SK-N-SH (cell line): ENCODE measurements around the gene MLLT3. TPM values are rescaled to one million over a fixed set of nuclear protein-coding genes. Genes with fewer than 3 reads are reported as not detected.

Experiments
- CTCF ChIA-PET: fragments of 300-600, 350-600 bp; formaldehyde crosslinking; extraction: SDS; loops from one replicate; lab custom pipeline; 2021; lab: Yijun Ruan, JAX
- POLR2A ChIA-PET: fragments of 350-600 bp; sonication (Branson Sonifier 250); formaldehyde crosslinking; extraction: SDS; loops from one replicate; lab custom pipeline; 2020; ENCODE audit warnings: antibody characterized with exemption, inconsistent platforms; lab: Yijun Ruan, JAX
- DNase-seq: peaks from one replicate; pipeline ENCODE4 v3.0.0; 2012
- H2AFZ ChIP-seq: fragments of 200-600 bp; sonication (generic); 2 replicates; pipeline ENCODE4 v1.8.1; 2016; ENCODE audit warnings: antibody characterized with exemption, mild to moderate bottlenecking, low read depth
- H3F3A ChIP-seq: fragments of 200-600 bp; sonication (generic); replicated peaks from 2 replicates; pipeline ENCODE3; 2016; ENCODE audit warnings: antibody characterized with exemption, mild to moderate bottlenecking; ENCODE audit not compliant: insufficient read depth
- H3K27ac ChIP-seq, 2 experiments: fragments of 200-500 bp in 1 of 2; fragments of 200-600 bp in 1 of 2; sonication (Bioruptor generic) in 1 of 2; sonication (generic), shearing (Covaris generic) in 1 of 2; 2 replicates each; pipeline versions ENCODE4 v1.5.1 to v1.6.1; 2014 to 2016; ENCODE audit warnings: low read depth in 2 of 2, inconsistent platforms in 1 of 2, low read length in 1 of 2, mild to moderate bottlenecking in 1 of 2, mixed read lengths in 1 of 2
- H3K27me3 ChIP-seq: fragments of 200-600 bp; sonication (generic), shearing (Covaris generic); 2 replicates; pipeline ENCODE4 v1.6.1; 2016; ENCODE audit warnings: mixed run types; ENCODE audit not compliant: insufficient read depth
- H3K36me3 ChIP-seq, 2 experiments: fragments of 200-500 bp in 1 of 2; fragments of 200-600 bp in 1 of 2; sonication (Bioruptor generic) in 1 of 2; sonication (generic) in 1 of 2; replicated peaks in 1 of 2; 2 replicates each; pipeline versions ENCODE3 to v1.5.1; 2014 to 2016; ENCODE audit warnings: low read length in 1 of 2, mild to moderate bottlenecking in 1 of 2; ENCODE audit not compliant: insufficient read depth in 2 of 2, control insufficient read depth in 1 of 2
- H3K4me1 ChIP-seq, 2 experiments: fragments of 200-500 bp in 1 of 2; fragments of 200-600 bp in 1 of 2; sonication (Bioruptor generic) in 1 of 2; sonication (generic), shearing (Covaris generic) in 1 of 2; 2 replicates each; pipeline versions ENCODE4 v1.5.1 to v1.6.1; 2014 to 2016; ENCODE audit warnings: low read depth in 1 of 2, low read length in 1 of 2, mixed run types in 1 of 2; ENCODE audit not compliant: insufficient read depth in 2 of 2, control insufficient read depth in 1 of 2
- H3K4me2 ChIP-seq: fragments of 200-600 bp; sonication (generic), shearing (Covaris generic); 2 replicates; pipeline ENCODE4 v1.6.1; 2017; ENCODE audit warnings: mixed run types
- H3K4me3 ChIP-seq, 2 experiments: fragments of 200-500 bp in 1 of 2; fragments of 200-600 bp in 1 of 2; sonication (Bioruptor generic) in 1 of 2; sonication (generic), shearing (Covaris generic) in 1 of 2; 2 replicates each; pipeline versions ENCODE4 v1.5.1 to v1.8.1; 2014 to 2016; ENCODE audit warnings: low read depth in 2 of 2, inconsistent platforms in 1 of 2, low read length in 1 of 2, mild to moderate bottlenecking in 1 of 2, mixed read lengths in 1 of 2, moderate library complexity in 1 of 2
- H3K79me2 ChIP-seq: fragments of 200-600 bp; sonication (generic); 2 replicates; pipeline ENCODE4 v1.8.1; 2017; ENCODE audit warnings: mild to moderate bottlenecking; ENCODE audit not compliant: insufficient read depth
- H3K9ac ChIP-seq: fragments of 200-600 bp; sonication (generic); 2 replicates; pipeline ENCODE4 v1.6.1; 2017; ENCODE audit warnings: mixed run types
- H3K9me2 ChIP-seq: fragments of 200-600 bp; sonication (generic); 2 replicates; pipeline ENCODE4 v1.6.1; 2017; ENCODE audit warnings: mixed run types
- H3K9me3 ChIP-seq: fragments of 200-600 bp; sonication (generic); 2 replicates; pipeline ENCODE4 v1.6.1; 2017; ENCODE audit warnings: mixed run types, mild to moderate bottlenecking, moderate library complexity
- H4K20me1 ChIP-seq: fragments of 200-600 bp; sonication (generic); 2 replicates; pipeline ENCODE4 v1.6.1; 2017; ENCODE audit warnings: mild to moderate bottlenecking, mixed run types; ENCODE audit not compliant: insufficient read depth
- CHD2 ChIP-seq: fragments of 150-350 bp; IDR thresholded peaks from 2 replicates; pipeline ENCODE4 v1.6.1; 2018; ENCODE audit warnings: low read length; ENCODE audit not compliant: partially characterized antibody
- EP300 ChIP-seq, 2 experiments: IDR thresholded peaks; 2 replicates each; pipeline versions ENCODE4 v1.4.0 to v1.6.1; 2012; ENCODE audit warnings: borderline replicate concordance in 1 of 2, low read depth in 1 of 2, low read length in 1 of 2
- FOXJ3 ChIP-seq: sonication (generic); formaldehyde crosslinking; IDR thresholded peaks from 2 replicates; pipeline ENCODE4 v1.5.1; 2020; ENCODE audit warnings: mild to moderate bottlenecking, missing genetic modification reagents
- FOXM1 ChIP-seq: IDR thresholded peaks from 2 replicates; pipeline ENCODE4 v1.4.0; 2012; ENCODE audit warnings: low read depth, mild to moderate bottlenecking
- IRF3 ChIP-seq: fragments of 150-350 bp; IDR thresholded peaks from 2 replicates; pipeline ENCODE4 v1.6.1; 2016; ENCODE audit warnings: mild to moderate bottlenecking, low read depth, low read length
- JUND ChIP-seq: IDR thresholded peaks from 2 replicates; pipeline ENCODE4 v1.4.0; 2012
- MAX ChIP-seq: IDR thresholded peaks from 2 replicates; pipeline ENCODE4 v1.4.0; 2012; ENCODE audit warnings: low read depth
- NRF1 ChIP-seq: IDR thresholded peaks from 2 replicates; pipeline ENCODE4 v1.6.1; 2012; ENCODE audit warnings: low read depth, mild to moderate bottlenecking, low read length
- POLR2AphosphoS5 ChIP-seq: IDR thresholded peaks from 2 replicates; pipeline ENCODE4 v1.6.1; 2012; ENCODE audit warnings: low read depth, low read length
- RAD21 ChIP-seq: IDR thresholded peaks from 2 replicates; pipeline ENCODE4 v1.6.1; 2012; ENCODE audit warnings: mild to moderate bottlenecking, low read length
- SIN3A ChIP-seq: IDR thresholded peaks from 2 replicates; pipeline ENCODE4 v1.6.1; 2012; ENCODE audit warnings: low read depth, mild to moderate bottlenecking, low read length, moderate library complexity, borderline replicate concordance
- TAF1 ChIP-seq: IDR thresholded peaks from 2 replicates; pipeline ENCODE4 v1.6.1; 2012; ENCODE audit warnings: low read depth, mild to moderate bottlenecking, low read length, moderate library complexity, borderline replicate concordance
- TCF12 ChIP-seq: IDR thresholded peaks from 2 replicates; pipeline ENCODE4 v1.4.0; 2012
- TEAD4 ChIP-seq: IDR thresholded peaks from 2 replicates; pipeline ENCODE4 v1.4.0; 2012; ENCODE audit warnings: mild to moderate bottlenecking, borderline replicate concordance; ENCODE audit not compliant: insufficient read depth
- USF2 ChIP-seq: fragments of 150-350 bp; IDR thresholded peaks from 2 replicates; pipeline ENCODE4 v1.6.1; 2017; ENCODE audit warnings: antibody characterized with exemption, low read length, low read depth, borderline replicate concordance
- YY1 ChIP-seq: IDR thresholded peaks from 2 replicates; pipeline ENCODE4 v1.4.0; 2012; ENCODE audit warnings: low read depth, mild to moderate bottlenecking
- WGBS: methylation state at CpG from one replicate; pipeline ENCODE4 v1.1.6; 2017; ENCODE audit warnings: low lambda C conversion rate; 5-methylcytosine and 5-hydroxymethylcytosine counted together
- polyA plus RNA-seq, 3 experiments: library from polyadenylated mRNA; depleted of rRNA; stranded (reverse); fragments of >200 nt; gene quantifications; 2 replicates each; pipeline ENCODE4 v1.2.3, GENCODE V29; 2012
- TF ChIP-seq, protein P1 (sequence below): IDR thresholded peaks from 2 replicates; pipeline ENCODE4; 2012
- TF ChIP-seq, protein P2 (sequence below): IDR thresholded peaks from 2 replicates; pipeline ENCODE4 v1.6.1; 2012; ENCODE audit warnings: mild to moderate bottlenecking, low read depth, low read length, moderate library complexity

MLLT3 gene
- polyA plus RNA-seq, 1 of the 3 experiments (the other 2 are of a cell fraction), result 3.9 TPM

DNA sequence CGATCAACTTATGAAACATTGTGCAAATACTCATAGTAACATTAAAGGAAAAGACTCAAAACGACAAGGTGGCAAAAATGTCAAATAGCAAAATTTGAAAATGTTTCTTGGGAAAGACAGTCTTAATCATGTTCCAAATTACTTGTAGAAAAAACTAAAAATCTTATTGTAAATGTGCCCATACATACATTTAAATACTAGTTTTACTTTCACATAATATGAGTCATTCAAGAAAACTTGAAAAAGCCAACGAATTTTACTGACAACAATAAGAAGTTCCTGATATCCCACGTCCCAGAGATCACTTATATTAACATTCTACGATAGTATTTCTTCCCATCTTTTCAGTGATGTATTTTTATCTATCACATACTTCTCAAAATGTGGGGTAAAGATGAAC lies 13.7 kb downstream of the MLLT3 start:
- H2AFZ ChIP-seq, result no peak overlapping the region
- no peak for DNase-seq
- H3K36me3 ChIP-seq, result no peaks in the 10 kb centered on the region
- ChIA-PET POLR2A (no interaction called here), CTCF (no interaction called here)
- H3K4me1 ChIP-seq, result peaks cover 0 to 7% of the 10 kb centered on the region in 2 experiments; a peak in 1 of 4 replicates
- H3K4me3 ChIP-seq, result no peak overlapping the region
- H3K9ac ChIP-seq, result no peak overlapping the region
- H3K79me2 ChIP-seq, result no peaks in the 10 kb centered on the region
- H3K9me2 ChIP-seq, result no peaks in the 10 kb centered on the region
- no peak overlapping the region for H3K4me2 ChIP-seq
- no peaks in the 10 kb centered on the region for H4K20me1 ChIP-seq
- no peaks in the 10 kb centered on the region for H3K27me3 ChIP-seq
- TF ChIP-seq RAD21 (no peak), TCF12 (no peak)
- TF ChIP-seq, protein P1, sequence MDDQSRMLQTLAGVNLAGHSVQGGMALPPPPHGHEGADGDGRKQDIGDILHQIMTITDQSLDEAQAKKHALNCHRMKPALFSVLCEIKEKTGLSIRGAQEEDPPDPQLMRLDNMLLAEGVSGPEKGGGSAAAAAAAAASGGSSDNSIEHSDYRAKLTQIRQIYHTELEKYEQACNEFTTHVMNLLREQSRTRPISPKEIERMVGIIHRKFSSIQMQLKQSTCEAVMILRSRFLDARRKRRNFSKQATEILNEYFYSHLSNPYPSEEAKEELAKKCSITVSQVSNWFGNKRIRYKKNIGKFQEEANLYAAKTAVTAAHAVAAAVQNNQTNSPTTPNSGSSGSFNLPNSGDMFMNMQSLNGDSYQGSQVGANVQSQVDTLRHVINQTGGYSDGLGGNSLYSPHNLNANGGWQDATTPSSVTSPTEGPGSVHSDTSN, result no peak
- no peak overlapping the region for H3K27ac ChIP-seq
- H3K9me3 ChIP-seq, result no peaks in the 10 kb centered on the region
- WGBS, result 74% methylated on average over 5 of the region's 5 CpGs
- peaks cover 21% of the 10 kb centered on the region for H3F3A ChIP-seq

DNA sequence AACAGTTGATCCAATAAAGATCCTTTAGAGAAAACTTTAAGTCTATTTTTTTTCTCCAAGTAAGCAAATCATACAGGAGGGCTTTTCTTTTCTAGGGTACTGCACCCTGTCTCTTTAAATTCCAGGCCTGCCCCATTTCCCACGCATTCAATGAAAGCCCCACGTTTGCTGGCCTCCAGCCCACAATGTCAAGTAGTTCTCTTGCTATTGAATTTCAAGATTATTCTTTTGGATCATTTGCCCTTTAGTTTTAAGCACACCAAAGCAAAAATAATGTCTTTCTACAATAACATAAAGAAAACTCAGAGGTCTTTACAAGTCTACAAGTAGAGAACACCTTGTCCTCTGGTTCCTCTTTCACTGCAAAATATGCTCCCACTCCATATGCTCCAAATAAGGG lies 15.6 kb downstream of the MLLT3 start:
- Histone ChIP-seq H3K36me3 (no peaks in the 10 kb centered on the region), H3K4me2 (no peak overlapping the region), H2AFZ (no peak overlapping the region), H3K27me3 (no peaks in the 10 kb centered on the region), H3F3A (peaks cover 6% of the 10 kb centered on the region), H3K27ac (no peak overlapping the region), H3K9me2 (no peaks in the 10 kb centered on the region), H3K4me3 (no peak overlapping the region), H3K9me3 (no peaks in the 10 kb centered on the region), H3K4me1 (peaks cover 0 to 7% of the 10 kb centered on the region in 2 experiments; a peak in 1 of 4 replicates), H3K79me2 (no peaks in the 10 kb centered on the region), H4K20me1 (no peaks in the 10 kb centered on the region), H3K9ac (no peak overlapping the region)
- no peak for DNase-seq
- ChIA-PET CTCF (no interaction called here), POLR2A (no interaction called here)
- WGBS, result 80% methylated on average over 2 of the region's 2 CpGs
- no peak for TF ChIP-seq MAX
- TF ChIP-seq SIN3A, result no peak
- no peak for TF ChIP-seq TEAD4
- TF ChIP-seq, protein P1, result no peak
- TF ChIP-seq NRF1, result no peak
- no peak for TF ChIP-seq TCF12
- TF ChIP-seq CHD2, result no peak
- no peak for TF ChIP-seq USF2
- no peak for TF ChIP-seq FOXJ3 (CRISPR knock-in tag)
- no peak for TF ChIP-seq RAD21
- TF ChIP-seq FOXM1, result no peak
- no peak for TF ChIP-seq EP300 (IDR thresholded peaks at IDR 0.05; ENCODE audit: borderline replicate concordance in 1 of 2, low read depth in 1 of 2, low read length in 1 of 2)
- no peak for TF ChIP-seq IRF3
- TF ChIP-seq JUND, result no peak
- no peak for TF ChIP-seq TAF1
- no peak for TF ChIP-seq YY1
- TF ChIP-seq, protein P2, sequence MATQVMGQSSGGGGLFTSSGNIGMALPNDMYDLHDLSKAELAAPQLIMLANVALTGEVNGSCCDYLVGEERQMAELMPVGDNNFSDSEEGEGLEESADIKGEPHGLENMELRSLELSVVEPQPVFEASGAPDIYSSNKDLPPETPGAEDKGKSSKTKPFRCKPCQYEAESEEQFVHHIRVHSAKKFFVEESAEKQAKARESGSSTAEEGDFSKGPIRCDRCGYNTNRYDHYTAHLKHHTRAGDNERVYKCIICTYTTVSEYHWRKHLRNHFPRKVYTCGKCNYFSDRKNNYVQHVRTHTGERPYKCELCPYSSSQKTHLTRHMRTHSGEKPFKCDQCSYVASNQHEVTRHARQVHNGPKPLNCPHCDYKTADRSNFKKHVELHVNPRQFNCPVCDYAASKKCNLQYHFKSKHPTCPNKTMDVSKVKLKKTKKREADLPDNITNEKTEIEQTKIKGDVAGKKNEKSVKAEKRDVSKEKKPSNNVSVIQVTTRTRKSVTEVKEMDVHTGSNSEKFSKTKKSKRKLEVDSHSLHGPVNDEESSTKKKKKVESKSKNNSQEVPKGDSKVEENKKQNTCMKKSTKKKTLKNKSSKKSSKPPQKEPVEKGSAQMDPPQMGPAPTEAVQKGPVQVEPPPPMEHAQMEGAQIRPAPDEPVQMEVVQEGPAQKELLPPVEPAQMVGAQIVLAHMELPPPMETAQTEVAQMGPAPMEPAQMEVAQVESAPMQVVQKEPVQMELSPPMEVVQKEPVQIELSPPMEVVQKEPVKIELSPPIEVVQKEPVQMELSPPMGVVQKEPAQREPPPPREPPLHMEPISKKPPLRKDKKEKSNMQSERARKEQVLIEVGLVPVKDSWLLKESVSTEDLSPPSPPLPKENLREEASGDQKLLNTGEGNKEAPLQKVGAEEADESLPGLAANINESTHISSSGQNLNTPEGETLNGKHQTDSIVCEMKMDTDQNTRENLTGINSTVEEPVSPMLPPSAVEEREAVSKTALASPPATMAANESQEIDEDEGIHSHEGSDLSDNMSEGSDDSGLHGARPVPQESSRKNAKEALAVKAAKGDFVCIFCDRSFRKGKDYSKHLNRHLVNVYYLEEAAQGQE, result no peak
- TF ChIP-seq POLR2AphosphoS5, result no peak
